Brain microvascular endothelial cell (primary cell): ENCODE measurements around the gene HPD.
A peak's percentile ranks its signal among the peaks of the same experiment; 100 is the strongest.

Source experiments
- DNase-seq: peaks from one replicate; pipeline ENCODE4 v3.0.0-alpha.2; 2020
- H3K27ac ChIP-seq: fragments of 250-450 bp; sonication (Bioruptor Pico); 2 replicates; pipeline ENCODE4 v1.5.1; 2020; ENCODE audit warnings: mild to moderate bottlenecking, moderate library complexity
- H3K27me3 ChIP-seq: fragments of 250-450 bp; sonication (Bioruptor Pico); replicated peaks from 2 replicates; pipeline ENCODE4 v1.5.1; 2020; ENCODE audit warnings: mild to moderate bottlenecking
- H3K36me3 ChIP-seq: fragments of 250-450 bp; sonication (Bioruptor Pico); replicated peaks from 2 replicates; pipeline ENCODE4 v1.5.1; 2020; ENCODE audit warnings: mild to moderate bottlenecking
- H3K4me3 ChIP-seq: 2 replicates; pipeline ENCODE4 v1.5.1; 2011; ENCODE audit warnings: low read depth, mild to moderate bottlenecking, control low read depth, low read length, moderate library complexity
- in situ Hi-C: cut with HindIII; loops from 2 replicates; pipeline ENCODE4 v1.10.0; 2017; ENCODE audit warnings: low sequenced_read_pairs, low pct_ligation_motif_present
- TF ChIP-seq, protein P1 (sequence below): IDR thresholded peaks from 2 replicates; pipeline ENCODE4 v1.5.1; 2011; ENCODE audit warnings: low read depth, mild to moderate bottlenecking, moderate library complexity, low read length, control low read depth, inconsistent platforms; ENCODE audit errors: missing control alignments

Gene HPD

DNA sequence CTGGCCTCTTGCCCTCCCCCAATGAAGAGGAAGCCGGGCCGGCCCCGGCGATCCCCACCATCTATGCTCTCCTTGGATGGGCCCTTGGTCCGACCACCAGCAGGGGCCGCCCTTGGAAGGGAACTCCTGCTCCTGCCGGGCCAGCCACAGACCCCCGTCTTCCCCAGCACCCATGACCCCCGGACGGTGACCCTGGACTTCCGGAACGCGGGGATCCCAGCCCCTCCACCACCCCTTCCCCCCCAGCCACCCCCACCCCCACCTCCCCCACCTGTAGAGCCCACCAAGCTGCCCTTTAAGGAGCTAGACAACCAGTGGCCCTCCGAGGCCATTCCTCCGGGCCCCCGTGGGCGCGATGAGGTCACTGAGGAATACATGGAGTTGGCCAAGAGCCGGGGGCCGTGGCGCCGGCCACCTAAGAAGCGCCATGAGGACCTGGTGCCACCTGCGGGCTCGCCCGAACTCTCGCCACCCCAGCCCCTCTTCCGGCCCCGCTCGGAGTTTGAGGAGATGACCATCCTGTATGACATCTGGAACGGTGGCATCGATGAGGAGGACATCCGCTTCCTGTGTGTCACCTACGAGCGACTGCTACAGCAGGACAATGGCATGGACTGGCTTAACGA lies 35.4 kb downstream of the HPD start:
- Histone ChIP-seq H3K4me3 (no peak overlapping the region), H3K27ac (no peak overlapping the region), H3K27me3 (no peaks in the 10 kb centered on the region), H3K36me3 (peaks cover 72% of the 10 kb centered on the region)
- in situ Hi-C loops = no loop called here
- TF ChIP-seq, protein P1, sequence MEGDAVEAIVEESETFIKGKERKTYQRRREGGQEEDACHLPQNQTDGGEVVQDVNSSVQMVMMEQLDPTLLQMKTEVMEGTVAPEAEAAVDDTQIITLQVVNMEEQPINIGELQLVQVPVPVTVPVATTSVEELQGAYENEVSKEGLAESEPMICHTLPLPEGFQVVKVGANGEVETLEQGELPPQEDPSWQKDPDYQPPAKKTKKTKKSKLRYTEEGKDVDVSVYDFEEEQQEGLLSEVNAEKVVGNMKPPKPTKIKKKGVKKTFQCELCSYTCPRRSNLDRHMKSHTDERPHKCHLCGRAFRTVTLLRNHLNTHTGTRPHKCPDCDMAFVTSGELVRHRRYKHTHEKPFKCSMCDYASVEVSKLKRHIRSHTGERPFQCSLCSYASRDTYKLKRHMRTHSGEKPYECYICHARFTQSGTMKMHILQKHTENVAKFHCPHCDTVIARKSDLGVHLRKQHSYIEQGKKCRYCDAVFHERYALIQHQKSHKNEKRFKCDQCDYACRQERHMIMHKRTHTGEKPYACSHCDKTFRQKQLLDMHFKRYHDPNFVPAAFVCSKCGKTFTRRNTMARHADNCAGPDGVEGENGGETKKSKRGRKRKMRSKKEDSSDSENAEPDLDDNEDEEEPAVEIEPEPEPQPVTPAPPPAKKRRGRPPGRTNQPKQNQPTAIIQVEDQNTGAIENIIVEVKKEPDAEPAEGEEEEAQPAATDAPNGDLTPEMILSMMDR = peak; percentile 44
- DNase-seq = no peak

DNA sequence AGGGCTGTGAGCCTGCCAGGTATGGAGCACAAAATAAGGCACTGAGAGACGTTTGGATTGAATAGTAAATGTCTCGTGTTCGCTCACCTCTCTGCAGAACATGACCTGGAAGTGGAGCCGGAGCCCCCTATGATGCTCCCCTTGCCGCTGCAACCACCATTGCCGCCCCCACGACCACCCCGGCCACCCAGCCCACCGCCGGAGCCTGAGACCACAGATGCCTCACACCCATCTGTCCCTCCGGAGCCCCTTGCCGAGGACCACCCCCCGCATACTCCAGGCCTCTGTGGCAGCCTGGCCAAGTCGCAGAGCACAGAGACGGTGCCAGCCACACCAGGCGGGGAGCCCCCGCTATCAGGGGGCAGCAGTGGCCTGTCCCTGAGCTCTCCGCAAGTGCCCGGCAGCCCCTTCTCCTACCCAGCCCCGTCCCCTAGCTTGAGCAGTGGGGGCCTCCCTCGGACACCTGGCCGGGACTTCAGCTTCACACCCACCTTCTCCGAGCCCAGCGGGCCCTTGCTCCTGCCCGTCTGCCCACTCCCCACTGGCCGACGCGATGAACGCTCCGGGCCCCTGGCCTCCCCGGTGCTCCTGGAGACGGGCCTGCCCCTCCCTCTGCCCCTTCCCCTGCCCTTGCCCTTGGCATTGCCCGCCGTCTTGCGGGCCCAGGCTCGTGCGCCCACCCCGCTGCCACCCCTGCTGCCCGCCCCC lies 36.1 kb downstream of the HPD start:
- Histone ChIP-seq H3K36me3 (peaks cover 72% of the 10 kb centered on the region), H3K4me3 (no peak overlapping the region), H3K27me3 (no peaks in the 10 kb centered on the region), H3K27ac (no peak overlapping the region)
- in situ Hi-C loops = no loop called here
- DNase-seq = no peak
- TF ChIP-seq, protein P1 = no peak

DNA sequence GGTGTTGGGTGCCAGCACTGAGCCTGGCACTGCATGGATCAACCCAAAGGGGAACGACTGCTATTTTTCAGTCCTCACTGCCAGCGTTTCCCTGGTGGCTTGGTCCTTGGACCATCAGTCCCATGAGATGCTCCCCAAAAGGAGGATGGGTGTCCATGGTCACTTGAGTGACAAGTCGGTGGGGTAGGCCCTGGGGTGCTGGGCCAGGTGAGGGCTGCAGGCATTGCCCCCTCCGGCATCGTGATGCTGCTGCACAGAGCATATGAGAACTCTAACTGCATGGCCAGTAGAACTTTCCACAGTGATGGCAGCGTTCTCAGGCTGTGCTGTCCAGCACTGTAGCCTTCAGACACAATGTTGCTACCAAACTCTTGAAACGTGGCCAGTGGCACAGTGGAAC lies 38.6 kb downstream of the HPD start:
- H3K27me3 ChIP-seq = no peaks in the 10 kb centered on the region
- DNase-seq = no peak
- in situ Hi-C loops = no loop called here
- TF ChIP-seq, protein P1 = no peak
- H3K27ac ChIP-seq = no peak overlapping the region
- H3K36me3 ChIP-seq = peaks cover 77% of the 10 kb centered on the region
- no peak overlapping the region for H3K4me3 ChIP-seq

DNA sequence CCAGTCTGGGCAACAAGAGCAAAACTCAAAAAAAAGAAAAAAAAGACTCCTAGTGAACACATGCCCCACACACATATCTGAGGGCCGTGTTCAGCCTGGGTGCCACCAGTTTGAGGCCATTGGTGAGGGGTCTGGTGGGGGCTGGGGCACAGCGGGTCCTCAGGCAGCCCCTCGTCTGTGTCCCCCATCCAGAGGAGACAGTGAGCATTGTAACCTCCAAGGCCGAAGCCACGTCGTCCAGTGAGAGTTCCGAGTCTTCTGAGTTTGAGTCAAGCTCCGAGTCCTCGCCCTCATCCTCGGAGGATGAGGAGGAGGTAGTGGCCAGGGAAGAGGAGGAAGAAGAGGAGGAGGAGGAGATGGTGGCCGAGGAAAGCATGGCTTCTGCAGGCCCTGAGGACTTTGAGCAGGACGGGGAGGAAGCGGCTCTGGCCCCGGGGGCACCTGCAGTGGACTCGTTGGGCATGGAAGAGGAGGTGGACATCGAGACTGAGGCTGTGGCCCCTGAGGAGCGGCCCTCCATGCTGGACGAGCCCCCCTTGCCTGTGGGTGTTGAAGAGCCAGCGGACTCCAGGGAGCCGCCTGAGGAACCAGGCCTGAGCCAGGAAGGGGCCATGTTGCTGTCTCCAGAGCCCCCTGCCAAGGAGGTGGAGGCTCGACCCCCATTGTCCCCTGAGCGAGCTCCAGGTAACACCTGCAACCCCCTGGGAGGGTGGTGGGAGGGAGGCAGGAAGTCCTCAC lies 39.3 kb downstream of the HPD start:
- in situ Hi-C loops = no loop called here
- Histone ChIP-seq H3K4me3 (no peak overlapping the region), H3K36me3 (peaks cover 82% of the 10 kb centered on the region), H3K27ac (no peak overlapping the region), H3K27me3 (no peaks in the 10 kb centered on the region)
- TF ChIP-seq, protein P1 = no peak
- DNase-seq = no peak

DNA sequence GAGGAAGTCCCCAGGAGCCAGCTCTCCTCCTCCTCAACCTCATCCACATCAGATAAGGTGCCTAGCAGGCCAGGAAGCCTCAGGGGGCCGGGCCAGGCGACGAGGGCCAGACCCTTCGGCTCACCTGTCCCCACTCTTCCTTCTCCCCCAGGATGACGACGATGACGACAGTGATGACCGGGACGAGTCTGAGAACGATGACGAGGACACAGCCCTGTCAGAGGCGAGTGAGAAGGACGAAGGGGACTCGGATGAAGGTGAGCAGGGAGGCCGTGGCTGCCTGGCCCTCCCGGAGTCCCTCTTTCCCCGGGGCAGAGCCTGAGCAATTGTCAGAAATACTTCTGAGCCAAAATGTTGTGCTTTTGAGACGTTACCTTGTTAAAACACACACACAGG lies 41.0 kb downstream of the HPD start:
- TF ChIP-seq, protein P1 = no peak
- DNase-seq = no peak
- H3K36me3 ChIP-seq = peaks cover 79% of the 10 kb centered on the region
- in situ Hi-C loops = no loop called here
- no peaks in the 10 kb centered on the region for H3K27me3 ChIP-seq
- H3K4me3 ChIP-seq = no peak overlapping the region
- no peak overlapping the region for H3K27ac ChIP-seq
